ENCODE data around the gene MAP1B.
A peak's percentile ranks its signal among the peaks of the same experiment; 100 is the strongest.

The MAP1B gene

GRCh38 chr5:72101828-72102227, 5.4 kb upstream of the MAP1B start:
- DNase-seq = no peak

GRCh38 chr5:72106817-72107130, 501 bp upstream of the MAP1B start:
- DNase-seq = no peak

GRCh38 chr5:72107901-72108201, 576 bp downstream of the MAP1B start:
- no peak for DNase-seq

- peak; percentile 74 for DNase-seq
These were observed 1.2 kb downstream of the MAP1B start for GRCh38 chr5:72108202-72109061.

- DNase-seq = no peak
These were observed 1.8 kb downstream of the MAP1B start for GRCh38 chr5:72109062-72109411.

- DNase-seq = peak; percentile 46
These were observed 2.4 kb downstream of the MAP1B start for GRCh38 chr5:72109625-72110024.

GRCh38 chr5:72110394-72111013, 3.2 kb downstream of the MAP1B start:
- no peak for DNase-seq

- DNase-seq = no peak
These were observed 5.1 kb downstream of the MAP1B start for GRCh38 chr5:72112389-72112788.

- DNase-seq = no peak
These were observed 7.4 kb downstream of the MAP1B start for GRCh38 chr5:72114629-72115028.

GRCh38 chr5:72115296-72115695, 8.0 kb downstream of the MAP1B start:
- DNase-seq = no peak

GRCh38 chr5:72117307-72117706, 10.0 kb downstream of the MAP1B start:
- no peak for DNase-seq

- peak; percentile 59 for DNase-seq
These were observed 13.9 kb downstream of the MAP1B start for GRCh38 chr5:72121052-72121779.

GRCh38 chr5:72121780-72122445, 14.6 kb downstream of the MAP1B start:
- DNase-seq = peak; percentile 60

- peak; percentile 6 for DNase-seq
These were observed 15.3 kb downstream of the MAP1B start for GRCh38 chr5:72122602-72123001.

GRCh38 chr5:72123764-72124376, 16.6 kb downstream of the MAP1B start:
- no peak for DNase-seq

GRCh38 chr5:72125271-72125940, 18.1 kb downstream of the MAP1B start:
- DNase-seq = no peak

GRCh38 chr5:72125941-72126620, 18.8 kb downstream of the MAP1B start:
- no peak for DNase-seq

GRCh38 chr5:72126796-72127195, 19.5 kb downstream of the MAP1B start:
- no peak for DNase-seq

GRCh38 chr5:72129725-72130124, 22.4 kb downstream of the MAP1B start:
- DNase-seq = no peak

GRCh38 chr5:72130351-72130761, 23.1 kb downstream of the MAP1B start:
- DNase-seq = no peak

- DNase-seq = no peak
These were observed 26.1 kb downstream of the MAP1B start for GRCh38 chr5:72133212-72133990.
